ENCODE measurements around the gene NOTCH2. TPM values are rescaled to one million over a fixed set of nuclear protein-coding genes. Genes with fewer than 3 reads are reported as not detected.

Gene NOTCH2
- total RNA-seq, 1 donor from 2014 or later = 20.1 TPM

DNA sequence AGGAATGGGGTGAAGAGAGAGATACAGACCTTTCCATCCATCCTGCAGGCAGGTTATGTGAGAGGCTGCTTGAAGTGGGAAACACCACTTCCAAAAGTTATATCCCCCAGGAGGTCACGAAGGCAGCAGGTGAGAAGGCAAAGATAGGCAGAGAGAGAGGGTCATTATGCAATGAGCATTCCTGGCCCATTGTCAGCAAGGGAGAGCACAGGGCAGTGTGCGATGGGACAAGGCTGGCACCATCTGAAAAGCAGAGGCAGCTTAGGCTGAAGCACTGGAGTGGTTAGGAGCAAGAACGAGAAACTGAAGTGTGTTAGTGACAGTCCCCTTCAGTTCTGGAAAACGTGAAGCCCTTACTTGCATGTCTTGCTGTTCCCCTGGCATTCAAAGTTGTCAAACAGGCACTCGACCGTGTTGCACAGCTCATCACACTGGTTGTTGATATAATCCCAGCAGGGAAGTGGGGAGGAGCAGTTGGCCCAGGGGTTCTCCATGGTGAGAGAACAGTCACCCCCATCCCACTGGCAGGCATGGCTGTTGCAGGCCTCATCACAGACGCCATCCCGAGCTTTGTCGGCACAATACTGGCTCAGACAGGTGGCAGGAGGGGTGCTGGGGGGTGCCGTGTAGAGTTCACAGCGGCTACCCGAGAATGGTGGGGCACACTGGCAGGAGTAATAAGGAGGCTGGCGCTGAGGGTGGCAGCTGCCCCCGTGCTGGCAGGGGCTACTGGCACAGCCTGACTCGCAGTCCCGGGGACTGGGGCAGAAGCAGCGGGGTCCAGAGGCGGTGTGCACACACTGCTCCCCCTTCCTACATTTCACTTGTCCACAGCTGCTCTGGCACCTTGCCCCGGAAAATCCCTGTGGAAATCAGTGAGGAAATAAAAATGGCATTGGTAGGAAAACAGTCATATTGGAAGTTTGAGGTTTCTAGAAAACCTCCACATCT lies 144.2 kb downstream of the NOTCH2 start:
- intact Hi-C loops (cut with DNase I) = no loop called here
- DNase-seq = no peak
- ATAC-seq (ENCODE audit: poor library complexity) = no peak

DNA sequence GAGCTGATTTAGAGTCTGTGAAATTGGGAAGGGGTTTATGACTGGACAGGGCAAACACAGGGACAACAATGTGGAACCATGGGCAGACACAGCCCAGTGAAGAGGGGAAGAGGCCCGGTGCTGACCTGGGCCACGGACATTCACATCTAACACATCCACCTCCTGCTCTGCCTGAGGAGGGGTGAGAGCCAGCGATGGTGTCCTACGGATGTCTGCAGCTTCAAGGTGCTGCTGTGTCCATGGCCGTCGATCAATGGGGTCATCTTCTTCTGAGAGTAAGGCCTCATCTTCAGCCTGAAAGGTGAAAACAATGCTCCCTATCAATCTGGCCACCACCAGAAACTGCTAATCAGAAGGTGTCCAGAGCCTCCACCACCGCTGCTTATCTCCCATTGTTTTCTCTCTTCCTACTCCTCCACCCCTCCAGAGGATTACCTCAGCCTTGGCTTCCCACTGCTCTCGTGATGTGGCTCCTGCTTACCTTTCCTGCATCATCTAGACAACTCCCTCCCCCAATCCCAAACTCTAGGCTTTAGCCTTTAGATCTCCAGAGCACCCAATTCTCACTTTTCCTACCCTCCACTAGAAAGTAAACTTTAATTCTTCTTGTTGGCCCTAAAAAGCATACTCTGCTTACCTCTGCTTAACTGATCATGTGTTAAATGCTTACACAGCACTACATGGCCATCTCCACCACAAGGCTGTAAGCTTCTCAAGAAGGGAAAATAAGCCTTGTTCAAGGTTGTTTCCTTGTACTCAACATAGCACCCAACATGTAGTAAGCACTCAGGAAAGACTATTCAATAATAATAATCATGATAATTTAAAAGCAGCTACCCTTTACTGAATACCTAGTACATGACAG lies 149.1 kb downstream of the NOTCH2 start:
- ATAC-seq (ENCODE audit: poor library complexity) (no peak), DNase-seq (no peak)
- intact Hi-C loops (cut with DNase I) = no loop called here

DNA sequence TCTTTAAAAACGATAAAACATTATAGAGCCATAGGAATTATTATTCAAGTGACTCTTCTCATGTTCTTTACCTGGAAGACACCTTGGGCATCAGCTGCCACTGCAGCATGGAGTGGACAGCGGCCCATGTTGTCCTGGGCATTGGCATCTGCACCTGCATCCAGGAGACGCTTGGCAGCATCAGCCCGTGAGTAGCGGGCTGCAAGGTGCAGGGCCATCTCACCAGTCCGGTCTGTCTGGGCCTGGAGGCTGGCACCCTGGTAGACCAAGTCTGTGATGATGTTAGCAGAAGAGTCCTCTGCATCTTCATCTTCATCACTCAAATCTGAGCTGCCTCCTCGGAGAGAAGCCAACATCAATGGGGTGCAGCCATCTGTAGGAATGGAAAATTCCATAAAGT lies 150.2 kb downstream of the NOTCH2 start:
- ATAC-seq (ENCODE audit: poor library complexity) = no peak
- intact Hi-C loops (cut with DNase I) = no loop called here
- no peak for DNase-seq

DNA sequence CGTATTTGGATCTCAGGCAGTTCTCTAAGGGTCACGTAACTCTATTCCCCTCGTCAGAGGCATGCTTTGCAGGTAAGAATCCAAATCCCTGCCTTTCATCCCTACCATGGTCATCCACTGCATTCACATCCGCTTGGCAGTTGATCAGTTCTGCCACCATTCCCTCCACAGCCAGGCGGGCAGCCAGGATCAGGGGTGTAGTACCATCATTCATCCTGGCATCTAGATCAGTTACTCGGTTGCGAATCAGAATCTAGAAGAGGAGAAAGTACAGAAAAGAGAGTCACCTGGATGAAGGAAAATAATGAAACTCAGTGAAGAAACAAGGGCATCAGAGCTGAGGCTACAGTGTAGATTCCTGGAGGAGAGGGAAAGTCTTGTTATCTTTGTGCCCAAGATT lies 151.2 kb downstream of the NOTCH2 start:
- intact Hi-C loops (cut with DNase I) = no loop called here
- ATAC-seq (ENCODE audit: poor library complexity) = no peak
- DNase-seq = no peak

DNA sequence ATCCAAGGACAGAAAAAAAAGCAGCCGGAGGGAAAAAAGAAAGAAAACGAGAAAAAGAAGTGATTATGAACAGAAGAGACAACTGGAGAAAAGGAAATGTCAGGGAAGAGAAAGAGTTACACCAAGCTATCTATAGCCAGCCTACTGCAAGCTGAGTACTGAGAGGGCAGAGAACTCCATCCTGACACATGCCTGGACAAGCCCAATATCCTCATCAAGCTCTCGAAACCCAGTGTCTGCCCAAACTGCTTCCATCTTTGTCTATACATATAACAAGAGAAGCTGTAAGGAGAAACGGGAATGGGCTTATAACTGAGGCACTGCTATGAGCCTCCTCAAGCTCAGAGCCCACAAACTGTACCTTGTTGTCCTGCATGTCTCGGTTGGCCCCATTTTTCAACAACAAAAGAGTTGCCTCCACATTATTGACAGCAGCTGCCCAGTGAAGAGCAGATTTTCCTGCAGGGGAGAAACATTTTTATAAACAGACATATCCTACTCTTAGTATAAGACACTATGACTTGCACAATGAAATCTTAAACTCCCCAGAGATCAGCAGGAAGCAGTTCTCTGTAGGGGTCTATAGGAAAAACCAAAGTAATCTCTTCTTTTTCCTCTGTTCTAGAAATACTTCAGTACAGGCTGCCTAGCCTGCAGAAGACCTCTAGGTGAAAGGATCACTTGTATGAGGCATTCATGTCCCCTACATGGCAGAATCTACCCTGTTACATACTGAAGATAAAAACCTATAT lies 152.0 kb downstream of the NOTCH2 start:
- ATAC-seq (ENCODE audit: poor library complexity) = no peak
- DNase-seq = no peak
- intact Hi-C loops (cut with DNase I) = no loop called here

DNA sequence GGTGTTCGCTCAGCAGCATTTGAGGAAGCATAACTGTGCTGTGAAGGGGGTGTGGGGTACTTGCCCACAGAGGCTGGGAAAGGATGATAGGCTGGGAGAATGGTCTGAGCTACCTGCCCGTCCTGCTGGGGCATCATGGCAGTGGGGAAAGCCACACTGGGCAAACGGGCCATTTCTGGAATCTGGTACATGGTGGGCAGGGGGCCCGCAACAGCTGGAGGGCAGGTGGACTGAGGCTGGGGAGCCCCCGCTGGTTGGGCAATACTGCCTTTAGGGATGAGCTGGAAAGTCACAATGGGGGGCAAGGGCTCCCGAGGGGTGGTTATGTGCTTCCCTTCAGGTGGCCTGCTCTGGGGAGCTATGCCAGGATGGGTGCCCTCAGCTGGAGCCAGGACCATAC lies 153.9 kb downstream of the NOTCH2 start:
- intact Hi-C loops (cut with DNase I) = no loop called here
- no peak for ATAC-seq (ENCODE audit: poor library complexity)
- DNase-seq = no peak

DNA sequence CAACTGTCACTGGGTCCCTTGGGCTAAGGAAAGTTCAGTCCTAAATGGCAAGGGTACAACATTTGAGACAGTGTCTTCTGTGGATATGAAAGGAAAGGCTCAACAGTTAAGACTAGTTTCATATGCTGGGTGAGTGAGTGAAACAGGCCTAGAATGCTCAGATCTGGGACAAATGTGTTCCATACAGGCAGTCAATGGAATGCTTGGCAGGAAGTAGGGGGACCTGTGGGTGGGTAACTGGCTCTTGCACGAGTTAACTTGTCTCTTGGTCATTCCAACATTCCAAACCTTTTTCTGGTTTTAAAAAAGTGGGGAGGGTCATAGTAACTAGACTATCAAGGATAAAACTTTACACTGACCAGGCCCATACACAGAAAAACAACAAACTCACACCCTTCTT lies 155.4 kb downstream of the NOTCH2 start:
- no peak for ATAC-seq (ENCODE audit: poor library complexity)
- intact Hi-C loops (cut with DNase I) = no loop called here
- DNase-seq = no peak

DNA sequence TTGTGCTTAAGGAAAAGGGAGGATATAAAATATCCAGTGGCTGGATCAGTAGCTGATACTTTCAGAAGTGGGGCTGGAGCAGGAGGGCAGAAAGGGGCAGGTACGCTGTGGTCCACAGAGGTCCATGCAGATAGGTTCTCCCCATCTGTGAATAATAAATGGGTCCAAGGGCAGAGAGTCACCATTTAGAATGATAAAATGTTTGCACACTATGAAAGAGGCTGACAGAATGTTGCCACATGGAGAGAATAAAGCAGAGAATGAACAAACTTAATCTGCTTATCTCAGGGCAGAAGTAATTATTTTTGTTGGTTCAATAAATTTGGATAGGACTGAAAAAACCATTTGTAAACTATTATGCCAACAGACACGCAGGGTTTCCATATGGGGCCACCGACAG lies 156.5 kb downstream of the NOTCH2 start:
- DNase-seq (no peak), ATAC-seq (ENCODE audit: poor library complexity) (no peak)
- intact Hi-C loops (cut with DNase I) = no loop called here

DNA sequence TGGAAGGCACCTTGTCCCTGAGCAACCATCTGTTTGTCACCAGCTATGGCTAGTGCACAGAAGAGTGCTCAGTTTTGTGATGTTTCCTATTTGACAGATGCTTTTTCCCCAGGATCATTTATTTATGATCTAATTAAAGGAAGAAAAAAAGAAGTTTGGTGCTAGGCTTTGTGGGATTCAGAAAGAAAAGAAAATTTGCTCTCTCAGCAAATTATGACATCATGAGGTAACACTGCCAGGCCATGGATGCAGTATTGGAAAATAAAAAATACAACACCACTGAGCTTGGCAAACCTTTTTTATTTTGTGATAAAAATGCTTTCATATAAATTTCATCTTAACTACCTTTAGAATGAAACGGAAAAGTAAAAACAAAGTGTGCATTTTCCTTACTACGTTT lies 157.7 kb downstream of the NOTCH2 start:
- no peak for DNase-seq
- intact Hi-C loops (cut with DNase I) = no loop called here
- no peak for ATAC-seq (ENCODE audit: poor library complexity)

DNA sequence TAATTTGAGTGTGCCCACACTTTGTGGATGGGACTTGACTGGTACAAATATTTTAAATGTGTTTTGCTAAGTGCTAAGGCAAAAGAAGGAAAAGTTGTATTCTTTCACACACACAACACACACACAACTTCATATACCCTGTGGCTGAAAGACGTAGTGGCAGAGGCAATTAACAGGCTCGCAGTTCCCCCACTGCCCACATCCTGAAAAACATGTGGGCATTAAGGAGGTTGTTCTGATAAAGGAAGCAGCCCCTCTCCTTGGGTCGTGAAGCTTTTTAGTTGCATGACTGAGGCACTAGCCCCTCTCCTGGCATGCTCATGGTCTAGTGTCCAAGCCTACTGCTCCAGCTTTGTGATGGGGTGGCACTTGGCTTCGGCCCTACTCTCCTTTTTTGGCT lies 158.8 kb downstream of the NOTCH2 start:
- intact Hi-C loops (cut with DNase I) = no loop called here
- DNase-seq (no peak), ATAC-seq (ENCODE audit: poor library complexity) (no peak)

DNA sequence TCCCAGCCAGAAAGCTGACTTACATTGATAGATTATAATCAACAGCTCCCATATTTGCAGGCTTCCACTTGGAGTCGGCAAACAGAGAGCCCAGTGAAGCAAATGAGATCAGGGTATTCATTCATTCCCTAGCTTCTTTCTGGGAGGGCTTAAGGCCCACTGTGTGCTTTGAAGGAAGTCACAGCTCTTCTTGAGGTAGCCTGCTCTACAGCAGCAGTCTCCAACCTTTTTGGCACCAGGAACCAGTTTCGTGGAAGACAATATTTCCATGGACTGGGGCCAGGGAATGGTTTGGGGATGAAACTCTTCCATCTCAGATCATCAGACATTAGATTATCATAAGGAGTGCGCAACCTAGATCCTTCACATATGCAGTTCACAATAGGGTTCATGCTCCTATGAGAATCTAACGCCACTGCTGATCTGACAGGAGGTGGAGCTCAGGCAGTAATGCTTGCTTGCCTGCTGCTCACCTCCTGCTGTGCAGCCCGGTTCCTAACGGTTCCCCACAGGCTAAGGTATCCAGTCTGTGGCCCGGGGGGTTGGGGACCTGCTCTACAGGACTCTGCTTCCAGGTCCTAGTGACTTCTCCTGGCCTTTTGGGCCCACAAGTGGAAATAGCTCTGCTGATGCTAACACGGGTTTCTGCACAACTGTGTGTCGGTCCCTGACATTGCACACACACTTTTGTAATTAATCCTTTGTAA lies 159.4 kb downstream of the NOTCH2 start:
- intact Hi-C loops (cut with DNase I) = no loop called here
- ATAC-seq (ENCODE audit: poor library complexity) (no peak), DNase-seq (no peak)

DNA sequence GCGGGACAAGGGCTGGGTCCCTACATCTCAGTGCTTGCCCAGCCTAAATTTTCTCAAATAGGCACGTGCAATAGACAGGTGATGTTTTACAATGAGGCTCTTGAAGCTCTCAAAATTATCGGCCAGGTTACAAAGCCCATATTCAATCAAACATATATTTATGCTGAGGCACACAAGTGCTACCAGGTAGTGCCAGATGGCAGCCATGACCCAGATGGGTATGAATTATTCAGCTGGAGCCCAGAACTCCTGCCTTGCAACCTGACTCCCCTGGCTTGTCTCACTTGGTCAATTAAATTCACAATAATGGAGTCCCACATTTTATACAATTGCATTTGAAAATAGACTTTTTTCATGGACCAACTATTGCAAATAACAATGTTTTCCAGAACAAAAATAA lies 160.8 kb downstream of the NOTCH2 start:
- intact Hi-C loops (cut with DNase I) = no loop called here
- ATAC-seq (ENCODE audit: poor library complexity) (no peak), DNase-seq (no peak)

DNA sequence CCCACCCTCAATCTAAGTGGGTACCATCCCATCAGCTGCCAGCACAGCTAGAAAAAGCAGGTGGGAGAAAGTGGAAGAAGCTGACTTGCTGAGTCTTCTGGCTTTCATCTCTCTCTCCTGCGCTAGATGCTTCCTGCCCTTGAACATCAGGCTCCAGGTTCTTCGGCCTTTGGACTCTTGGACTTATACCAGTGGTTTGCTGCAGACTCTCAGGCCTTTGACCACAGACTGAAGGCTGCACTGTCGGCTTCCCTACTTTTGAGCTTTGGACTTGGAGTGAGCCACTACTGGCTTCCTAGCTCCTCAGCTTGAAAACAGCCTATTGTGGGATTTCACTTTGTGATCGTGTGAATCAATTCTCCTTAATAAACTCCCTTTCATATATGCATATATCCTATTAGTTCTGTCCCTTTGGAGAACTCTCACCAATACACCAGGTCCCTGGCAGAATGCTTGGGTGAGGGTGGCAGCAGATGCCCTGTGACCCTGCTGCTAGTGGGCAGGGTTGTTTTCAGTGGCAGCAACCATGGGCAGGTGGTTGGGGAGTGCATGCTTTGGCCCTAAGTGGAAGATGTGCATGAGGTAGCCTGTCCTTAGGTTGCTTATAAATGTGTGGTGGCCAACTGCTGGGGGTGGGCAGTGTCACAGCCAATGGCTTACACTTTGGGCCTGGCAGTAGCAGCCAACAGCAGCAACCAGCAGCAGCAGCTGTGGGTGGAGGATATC lies 162.4 kb downstream of the NOTCH2 start:
- intact Hi-C loops (cut with DNase I) = no loop called here
- DNase-seq (no peak), ATAC-seq (ENCODE audit: poor library complexity) (no peak)

DNA sequence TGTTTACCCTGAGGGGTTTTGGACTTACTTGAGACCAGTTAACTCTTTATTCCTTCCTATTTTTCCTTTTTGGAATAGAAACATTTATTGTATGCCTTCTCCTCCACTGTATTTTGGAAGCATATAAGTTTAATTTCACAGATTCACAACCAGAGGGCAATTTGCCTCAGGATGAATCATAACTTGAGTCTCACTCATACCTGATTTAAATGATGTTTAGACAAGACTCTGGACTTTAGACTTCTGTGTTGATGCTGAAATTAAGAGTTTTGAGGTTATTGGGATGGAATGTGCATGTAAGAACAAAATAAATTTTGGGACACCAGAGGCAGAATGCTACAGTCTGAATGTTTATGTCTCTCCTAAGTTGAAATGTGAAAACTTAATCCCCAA lies 166.0 kb downstream of the NOTCH2 start:
- intact Hi-C loops (cut with DNase I) = no loop called here
- DNase-seq (no peak), ATAC-seq (ENCODE audit: poor library complexity) (no peak)

DNA sequence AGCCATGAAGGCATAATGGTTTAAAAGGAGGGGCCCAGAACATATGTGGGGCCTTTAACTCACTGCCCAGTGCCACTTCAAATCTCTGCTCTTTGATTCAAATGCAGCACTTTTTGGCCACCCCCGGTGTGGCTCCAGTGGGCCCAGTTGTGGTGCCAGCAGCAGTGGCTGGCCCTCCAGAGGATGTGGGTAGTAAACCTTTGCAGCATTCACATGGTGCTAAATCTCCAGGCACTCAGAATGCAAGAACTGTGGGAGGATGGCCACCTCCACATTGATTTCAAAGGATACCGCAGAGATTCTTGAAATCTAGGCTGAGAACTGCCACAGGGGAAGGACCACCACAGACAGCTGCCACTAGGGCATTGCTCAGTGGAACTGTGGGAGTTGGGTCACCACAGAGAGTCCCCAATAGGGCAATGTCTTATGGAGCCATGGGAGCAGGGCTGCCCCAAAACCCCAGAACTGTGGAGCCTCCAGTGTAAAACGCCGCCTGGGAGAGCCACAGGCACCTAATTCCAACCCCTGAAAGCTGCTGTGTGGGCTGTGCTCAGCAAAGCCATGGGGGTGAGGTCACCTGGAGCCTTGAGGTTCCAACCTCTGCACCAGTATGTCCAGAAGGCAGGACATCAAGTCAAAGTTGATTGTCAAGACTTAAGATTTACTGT lies 166.6 kb downstream of the NOTCH2 start:
- DNase-seq (no peak), ATAC-seq (ENCODE audit: poor library complexity) (no peak)
- intact Hi-C loops (cut with DNase I) = no loop called here

DNA sequence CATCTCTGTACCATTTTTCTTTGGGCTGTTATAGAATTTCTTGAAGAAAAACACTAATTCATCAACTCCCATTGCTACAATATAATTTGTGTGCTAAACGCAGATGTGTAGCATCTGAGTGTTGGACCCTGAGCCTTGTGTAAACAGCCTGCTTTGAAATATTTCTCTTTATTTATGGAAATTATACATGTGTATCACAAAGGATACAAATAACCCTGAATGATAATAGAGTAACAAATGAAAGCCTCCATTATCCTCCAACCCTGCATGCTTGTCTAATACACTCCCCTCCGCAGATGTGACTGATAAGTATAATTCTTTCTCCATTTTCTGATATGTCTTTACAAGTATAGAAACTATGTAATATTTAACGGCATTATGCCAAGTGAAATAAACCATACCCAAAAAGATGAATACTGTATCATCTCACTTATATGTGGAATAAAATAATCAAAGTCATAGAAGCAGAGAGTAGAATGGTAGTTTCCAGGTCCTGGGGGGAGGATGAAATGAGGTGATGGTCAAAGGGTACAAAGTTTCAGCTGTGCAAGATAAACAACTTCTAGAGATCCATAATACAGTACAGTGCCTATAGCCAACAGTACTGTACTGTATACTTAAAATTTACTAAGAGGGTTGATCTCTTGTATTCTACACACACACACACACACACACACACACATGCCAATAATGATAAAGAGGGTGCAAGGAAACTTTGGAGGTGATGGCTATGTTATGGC lies 170.3 kb downstream of the NOTCH2 start:
- no peak for ATAC-seq (ENCODE audit: poor library complexity)
- intact Hi-C loops (cut with DNase I) = no loop called here
- DNase-seq = no peak

DNA sequence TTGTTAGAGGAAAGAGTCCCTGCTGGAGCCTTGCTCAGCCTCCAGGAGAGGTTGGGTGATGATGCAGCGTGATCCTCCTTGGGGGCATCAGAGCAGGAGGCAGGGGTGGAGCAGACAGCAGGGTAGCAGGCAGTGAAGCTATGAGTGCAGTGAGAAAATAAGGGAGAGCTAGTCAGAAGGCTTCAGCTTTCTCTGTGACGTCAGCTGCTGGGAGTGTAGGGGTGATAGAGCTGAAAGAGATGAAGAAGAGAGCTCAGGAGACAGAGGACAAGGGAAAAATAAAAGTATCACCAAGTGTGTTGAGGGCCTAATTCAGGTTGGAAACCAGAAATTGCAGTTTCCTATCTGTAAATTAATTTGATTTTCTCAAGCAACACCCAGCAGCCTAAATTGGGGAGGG lies 170.9 kb downstream of the NOTCH2 start:
- ATAC-seq (ENCODE audit: poor library complexity) (no peak), DNase-seq (no peak)
- intact Hi-C loops (cut with DNase I) = no loop called here
